Epithelial cell of proximal tubule (primary cell): ENCODE data around the gene GPLD1. TPM values are rescaled to one million over a fixed set of nuclear protein-coding genes. Genes with fewer than 3 reads are reported as not detected.

ENCODE experiments used
- DNase-seq: peaks from one replicate; pipeline ENCODE4 v3.0.0-alpha.2; 2011; ENCODE audit warnings: low read depth
- H3K4me3 ChIP-seq: 2 replicates; pipeline ENCODE4 v1.5.1; 2011; ENCODE audit warnings: low read depth, mild to moderate bottlenecking, low read length
- CTCF ChIP-seq: conservative IDR thresholded peaks from 2 replicates; pipeline ENCODE4 v1.5.1; 2012; ENCODE audit warnings: low read depth, mild to moderate bottlenecking, low read length
- total RNA-seq: library from RNA; depleted of rRNA; stranded (reverse); fragments of >200 nt; gene quantifications from 2 replicates; pipeline ENCODE4 v1.2.3, GENCODE V29; 2015

The GPLD1 gene
- total RNA-seq, 1 donor from 2014 or later, result 0.75 TPM

DNA sequence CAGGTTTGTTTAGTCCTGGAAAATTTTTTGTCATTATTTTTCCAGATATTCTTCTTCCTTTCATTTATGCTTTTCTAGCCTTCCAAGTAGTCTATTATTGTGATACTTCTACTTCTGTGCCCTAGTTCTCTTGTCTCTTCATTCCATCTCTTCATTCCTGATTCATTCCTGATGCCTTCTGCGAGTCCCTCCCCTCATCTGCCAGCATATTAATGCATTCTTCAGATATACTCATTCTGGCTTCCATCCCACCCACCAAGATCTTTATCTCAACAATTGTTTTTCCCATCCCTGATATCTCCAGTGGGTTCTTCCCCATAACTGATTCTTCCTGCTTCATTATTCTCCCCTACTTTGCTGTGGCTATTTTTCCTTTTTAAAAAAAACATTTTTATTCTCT, 40.6 kb upstream of the GPLD1 start:
- TF ChIP-seq CTCF, result no peak
- DNase-seq, result no peak

GRCh38 chr6:24524805-24525204, 35.4 kb upstream of the GPLD1 start:
- peak; percentile 79 for TF ChIP-seq CTCF
- no peak overlapping the region for H3K4me3 ChIP-seq
- peak; percentile 25 for DNase-seq

More for the DNA sequence above, 40.6 kb upstream of the GPLD1 start:
- H3K4me3 ChIP-seq, result no peak overlapping the region

- no peak for TF ChIP-seq CTCF
- no peak for DNase-seq
- no peak overlapping the region for H3K4me3 ChIP-seq
Observed at GRCh38 chr6:24524329-24524728, 35.0 kb upstream of the GPLD1 start.

DNA sequence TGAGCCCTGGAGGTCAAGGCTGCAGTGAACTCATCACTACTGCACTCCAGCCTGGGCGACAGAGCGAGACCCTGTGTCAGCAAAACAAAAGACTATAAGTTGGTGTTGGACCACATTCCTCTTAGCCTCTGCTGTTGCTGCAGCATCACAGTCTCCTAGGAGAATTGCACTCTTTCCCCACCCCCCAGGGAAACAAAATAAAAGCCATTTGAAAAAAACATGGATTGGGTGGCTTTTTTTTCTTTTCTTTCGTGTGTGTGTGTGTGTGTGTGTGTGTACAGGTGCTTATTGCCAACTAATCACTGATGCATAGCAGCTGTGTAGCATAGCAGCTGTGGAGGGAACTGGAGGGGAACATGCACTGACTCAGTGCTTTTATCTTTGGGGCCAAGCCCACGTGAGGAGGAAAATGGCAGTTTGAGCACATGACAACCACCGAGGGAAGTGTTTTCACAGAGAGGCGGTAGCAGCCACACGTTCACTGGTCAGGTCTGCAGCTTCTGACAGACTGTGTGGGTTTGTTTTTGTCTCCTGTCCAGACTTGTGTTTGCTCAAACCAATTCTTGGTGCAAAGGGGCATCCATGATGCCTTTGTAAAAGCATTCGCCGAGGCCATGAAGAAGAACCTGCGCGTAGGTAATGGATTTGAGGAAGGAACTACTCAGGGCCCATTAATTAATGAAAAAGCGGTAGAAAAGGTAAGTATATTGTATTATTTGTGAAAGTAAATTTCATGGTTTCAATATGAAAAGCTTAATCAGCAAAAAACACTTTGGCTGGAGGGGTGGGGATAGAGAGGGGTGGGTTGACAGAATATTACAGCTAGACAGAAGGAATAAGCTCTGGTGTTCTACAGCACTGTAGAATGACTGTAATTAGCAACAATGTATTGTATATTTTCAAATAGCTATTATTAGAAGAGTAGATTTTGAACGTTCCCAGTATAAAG, 33.1 kb upstream of the GPLD1 start:
- peak overlapping the region; percentile 5 for H3K4me3 ChIP-seq
- DNase-seq, result peak; percentile 94
- no peak for TF ChIP-seq CTCF

DNA sequence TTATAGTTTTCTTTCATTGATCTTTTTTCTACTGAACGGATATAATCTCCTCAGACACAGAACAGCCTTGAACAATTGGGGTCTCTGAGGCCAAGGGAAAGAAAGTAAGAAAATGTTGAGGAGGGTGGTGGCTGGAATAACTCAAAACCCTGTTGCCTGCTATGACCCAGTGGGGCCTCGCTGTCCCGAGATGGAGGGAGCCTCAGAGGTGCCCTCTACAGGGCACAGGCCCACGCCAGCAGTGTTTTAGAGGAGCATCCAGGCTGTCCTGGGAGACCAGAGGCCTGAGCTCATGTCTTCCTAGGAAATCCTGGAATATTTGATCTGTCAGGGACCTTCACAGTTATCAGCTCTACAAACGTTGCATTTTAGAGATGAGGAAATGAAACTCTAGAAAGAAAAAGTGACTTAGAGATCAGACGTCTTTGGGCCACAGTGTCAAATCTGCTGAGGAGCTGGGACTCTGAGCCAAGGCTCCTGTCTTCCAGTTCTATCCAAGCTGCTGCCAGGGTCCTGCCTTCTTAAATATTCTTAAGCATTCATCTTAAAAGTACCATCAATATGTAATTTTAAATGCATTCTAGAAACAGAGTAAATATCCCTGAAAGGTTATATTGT, 31.7 kb upstream of the GPLD1 start:
- no peak overlapping the region for H3K4me3 ChIP-seq
- peak; percentile 79 for TF ChIP-seq CTCF
- no peak for DNase-seq

DNA sequence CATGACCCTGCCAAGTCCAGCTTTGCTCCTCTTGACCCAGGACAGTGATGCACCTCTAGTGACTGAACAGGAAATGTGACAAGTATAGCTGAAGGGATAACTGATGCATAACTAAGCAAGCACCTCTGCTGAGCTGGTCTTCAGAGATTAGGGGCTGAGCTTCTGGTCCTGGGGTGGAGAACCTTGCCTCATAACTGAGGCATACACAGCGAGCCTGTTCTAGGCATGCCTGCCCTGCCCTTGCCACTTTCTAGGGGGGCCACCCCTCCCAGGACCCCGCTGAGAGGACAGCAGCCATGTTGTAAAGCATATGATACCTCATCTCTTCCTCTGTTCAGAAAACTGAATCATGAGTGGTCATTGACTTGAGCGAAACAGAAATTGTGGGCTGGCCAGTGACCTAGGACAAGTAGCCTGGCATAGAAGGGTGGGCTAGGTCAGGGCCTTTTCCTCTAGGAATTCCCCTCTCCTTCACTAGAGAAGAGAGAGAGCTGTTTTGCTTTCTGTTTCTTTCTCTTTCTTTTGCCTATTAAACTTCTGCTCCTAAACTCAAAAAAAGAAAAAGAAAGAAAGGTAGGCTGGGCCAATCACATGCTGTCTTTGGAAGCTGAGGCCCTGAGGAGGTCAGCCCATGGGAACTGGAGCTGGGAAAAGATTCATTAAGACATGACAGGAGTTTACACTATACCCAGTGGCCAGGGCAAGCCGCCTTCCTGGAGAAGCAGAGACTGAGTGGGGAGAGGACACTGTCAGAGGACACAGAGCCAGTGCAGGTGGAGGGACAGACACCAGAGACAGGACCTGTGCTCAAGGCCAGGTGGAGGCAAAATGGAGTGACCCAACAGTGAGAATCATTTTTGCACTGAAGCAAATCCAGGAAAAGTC, 28.5 kb upstream of the GPLD1 start:
- H3K4me3 ChIP-seq, result no peak overlapping the region
- no peak for DNase-seq
- TF ChIP-seq CTCF, result no peak
